Stimulated activated CD8-positive, alpha-beta memory T cell treated with anti-CD3 and anti-CD28 coated beads, Interleukin-7, amount 100 ng/mL, for 24 hours (primary cell): ENCODE measurements around the gene TMEM161B.
"Not testable (repeated sequence)": the region's sequence is repeated elsewhere in the genome, so short reads cannot be mapped to it uniquely, and the experiment has no call there.

Experiments used
- DNase-seq: peaks from one replicate; pipeline ENCODE4 v3.0.0-alpha.2; 2020; ENCODE audit warnings: low read depth

Gene TMEM161B

GRCh38 chr5:88248743-88249540 lies 19.7 kb downstream of the TMEM161B start:
- no peak for DNase-seq

- no peak for DNase-seq
These were observed 20.6 kb downstream of the TMEM161B start for GRCh38 chr5:88248094-88248493.

- DNase-seq = no peak
These were observed 22.8 kb downstream of the TMEM161B start for GRCh38 chr5:88245893-88246244.

GRCh38 chr5:88245241-88245892 lies 23.3 kb downstream of the TMEM161B start:
- no peak for DNase-seq

GRCh38 chr5:88244686-88245085 lies 24.0 kb downstream of the TMEM161B start:
- DNase-seq = no peak

- DNase-seq = not testable (repeated sequence)
These were observed 25.2 kb downstream of the TMEM161B start for GRCh38 chr5:88243493-88243892.

GRCh38 chr5:88238732-88239131 lies 29.9 kb downstream of the TMEM161B start:
- DNase-seq = no peak

- DNase-seq = no peak
These were observed 31.6 kb downstream of the TMEM161B start for GRCh38 chr5:88236866-88237642.

- no peak for DNase-seq
These were observed 32.8 kb downstream of the TMEM161B start for GRCh38 chr5:88235828-88236227.

GRCh38 chr5:88235346-88235745 lies 33.3 kb downstream of the TMEM161B start:
- no peak for DNase-seq

- DNase-seq = no peak
These were observed 38.0 kb downstream of the TMEM161B start for GRCh38 chr5:88230546-88231066.

- DNase-seq = no peak
These were observed 41.7 kb downstream of the TMEM161B start for GRCh38 chr5:88226881-88227450.

- DNase-seq = no peak
These were observed 54.0 kb downstream of the TMEM161B start for GRCh38 chr5:88214655-88215054.

GRCh38 chr5:88207575-88207974 lies 61.1 kb downstream of the TMEM161B start:
- DNase-seq = no peak

GRCh38 chr5:88203981-88204750 lies 64.5 kb downstream of the TMEM161B start:
- peak; percentile 16 for DNase-seq

- no peak for DNase-seq
These were observed 73.0 kb downstream of the TMEM161B start for GRCh38 chr5:88195636-88196035.

GRCh38 chr5:88193896-88194295 lies 74.7 kb downstream of the TMEM161B start:
- DNase-seq = no peak

GRCh38 chr5:88190106-88190834 lies 78.4 kb downstream of the TMEM161B start:
- DNase-seq = peak; percentile 9

- DNase-seq = not testable (repeated sequence)
These were observed 79.2 kb downstream of the TMEM161B start for GRCh38 chr5:88189484-88189883.

- DNase-seq = no peak
These were observed 80.0 kb downstream of the TMEM161B start for GRCh38 chr5:88188458-88189132.
